ENCODE measurements around the gene NPRL2. TPM values are rescaled to one million over a fixed set of nuclear protein-coding genes. Genes with fewer than 3 reads are reported as not detected.

The NPRL2 gene
- total RNA-seq, 1 experiment from 2014 or later: 35.4 TPM

DNA sequence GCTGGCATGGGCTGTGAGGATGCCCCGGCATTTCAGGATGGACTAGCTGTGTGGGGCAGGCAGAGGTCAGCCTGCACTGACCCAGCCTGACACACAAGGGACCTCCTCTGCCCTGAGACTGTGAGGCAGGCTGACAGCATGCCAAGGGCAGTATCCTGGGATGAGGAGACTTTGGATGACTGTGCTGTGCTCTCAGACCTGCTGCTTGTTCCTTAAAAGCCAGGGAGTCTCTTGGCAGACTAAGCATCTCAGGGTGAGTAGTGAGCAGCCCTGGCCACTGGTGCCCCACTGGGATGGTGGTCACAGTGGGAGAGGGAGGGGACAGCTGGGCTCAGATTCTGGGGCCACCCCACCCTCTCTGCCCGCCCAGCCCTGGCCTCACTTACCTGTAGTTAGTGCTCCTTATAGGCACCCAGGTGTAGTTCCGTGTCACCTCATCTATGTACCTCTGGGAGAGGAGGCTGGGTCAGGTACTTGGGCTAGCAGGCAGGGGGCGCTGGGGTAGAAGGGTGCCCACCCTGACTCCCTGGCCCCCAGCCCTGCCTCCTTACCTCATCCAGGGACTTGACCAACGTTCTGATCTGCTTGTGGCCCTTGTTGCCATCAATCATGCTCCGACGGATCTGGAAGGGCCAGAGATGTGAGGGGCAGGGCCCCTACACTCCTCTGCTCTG, 24.8 kb upstream of the NPRL2 start:
- H3K27me3 ChIP-seq (ENCODE audit: insufficient read depth, low read length): no peaks in the 10 kb centered on the region
- intact Hi-C loops (cut with micrococcal nuclease): no loop called here
- no peaks in the 10 kb centered on the region for H3K79me2 ChIP-seq (ENCODE audit: insufficient read depth, low read length)
- POLR2A ChIA-PET: no interaction called here
- H2AFZ ChIP-seq (ENCODE audit: low read depth, low read length, poor library complexity, severe bottlenecking): no peak overlapping the region
- no peak for TF ChIP-seq ZFX (IDR thresholded peaks at IDR 0.05)
- TF ChIP-seq, protein P1, sequence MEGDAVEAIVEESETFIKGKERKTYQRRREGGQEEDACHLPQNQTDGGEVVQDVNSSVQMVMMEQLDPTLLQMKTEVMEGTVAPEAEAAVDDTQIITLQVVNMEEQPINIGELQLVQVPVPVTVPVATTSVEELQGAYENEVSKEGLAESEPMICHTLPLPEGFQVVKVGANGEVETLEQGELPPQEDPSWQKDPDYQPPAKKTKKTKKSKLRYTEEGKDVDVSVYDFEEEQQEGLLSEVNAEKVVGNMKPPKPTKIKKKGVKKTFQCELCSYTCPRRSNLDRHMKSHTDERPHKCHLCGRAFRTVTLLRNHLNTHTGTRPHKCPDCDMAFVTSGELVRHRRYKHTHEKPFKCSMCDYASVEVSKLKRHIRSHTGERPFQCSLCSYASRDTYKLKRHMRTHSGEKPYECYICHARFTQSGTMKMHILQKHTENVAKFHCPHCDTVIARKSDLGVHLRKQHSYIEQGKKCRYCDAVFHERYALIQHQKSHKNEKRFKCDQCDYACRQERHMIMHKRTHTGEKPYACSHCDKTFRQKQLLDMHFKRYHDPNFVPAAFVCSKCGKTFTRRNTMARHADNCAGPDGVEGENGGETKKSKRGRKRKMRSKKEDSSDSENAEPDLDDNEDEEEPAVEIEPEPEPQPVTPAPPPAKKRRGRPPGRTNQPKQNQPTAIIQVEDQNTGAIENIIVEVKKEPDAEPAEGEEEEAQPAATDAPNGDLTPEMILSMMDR (IDR thresholded peaks at IDR 0.05 in 2 of 3, conservative IDR thresholded peaks at IDR 0.05 in 1 of 3; ENCODE audit: borderline replicate concordance in 1 of 3, insufficient read depth in 1 of 3, low read depth in 2 of 3, low read length in 2 of 3): peak; percentile 6 to 37 (median 34); a peak in 3 of 6 replicates
- TF ChIP-seq RAD21 (IDR thresholded peaks at IDR 0.05; ENCODE audit: low read depth): 0 out of 2 replicates have a peak, but pooled peaks have one; percentile 20
- no peak for TF ChIP-seq EZH2phosphoT487 (IDR thresholded peaks at IDR 0.05; ENCODE audit: borderline replicate concordance)
- no peak for TF ChIP-seq SRF (IDR thresholded peaks at IDR 0.05; ENCODE audit: low read depth)
- ATAC-seq (peak; percentile 60), DNase-seq (ENCODE audit: low read depth, low spot score) (no peak)
- H4K20me1 ChIP-seq (ENCODE audit: insufficient read depth): no peaks in the 10 kb centered on the region
- BruUV-seq (replicated peaks): no TSS peak
- H3K4me2 ChIP-seq (ENCODE audit: low read length): no peak overlapping the region
- H3K4me3 ChIP-seq (replicated peaks in 1 of 2; ENCODE audit: low read depth in 1 of 2, low read length in 2 of 2): no peak overlapping the region
- RAD21 ChIA-PET (ENCODE audit: low non-redundant PET in 1 of 2, low total read pairs in 2 of 2, uncharacterized antibody in 2 of 2, unreplicated experiment in 2 of 2): no interaction called here
- H3K36me3 ChIP-seq (ENCODE audit: control insufficient read depth in 1 of 2, insufficient read depth in 2 of 2, low read length in 2 of 2): no peaks in the 10 kb centered on the region
- CTCF ChIA-PET: no interaction called here
- no peaks in the 10 kb centered on the region for H3K9me3 ChIP-seq (ENCODE audit: control insufficient read depth in 1 of 2, insufficient read depth in 1 of 2, low read depth in 1 of 2, low read length in 2 of 2)
- no peak overlapping the region for H3K27ac ChIP-seq (ENCODE audit: low read depth, low read length)
- no peaks in the 10 kb centered on the region for H3K9me2 ChIP-seq (ENCODE audit: insufficient read depth)
- H3K4me1 ChIP-seq (ENCODE audit: control insufficient read depth in 1 of 2, insufficient read depth in 2 of 2, low read length in 2 of 2): peaks cover 4% of the 10 kb centered on the region in 2 experiments; a peak in 2 of 4 replicates
- no peak overlapping the region for H3K9ac ChIP-seq (ENCODE audit: low read length)
